ENCODE measurements around the gene CCDC149. TPM values are rescaled to one million over a fixed set of nuclear protein-coding genes. Genes with fewer than 3 reads are reported as not detected.

The CCDC149 gene
- total and polyA plus RNA-seq, 2 of the 4 experiments (the other 2 are of a cell fraction) = 6.7 to 7.0 TPM

- Histone ChIP-seq H4K5ac (ENCODE audit: low read depth, low read length) (no peak overlapping the region), H3K9me1 (ENCODE audit: insufficient read depth, low read length) (no peaks in the 10 kb centered on the region), H3K36me3 (ENCODE audit: control insufficient read depth, insufficient read depth, low read length) (no peaks in the 10 kb centered on the region), H2BK15ac (ENCODE audit: low read depth, low read length) (no peak overlapping the region), H4K91ac (ENCODE audit: insufficient read depth, low read depth, low read length) (no peak overlapping the region), H4K8ac (ENCODE audit: low read depth in 2 of 2, low read length in 2 of 2) (no peak overlapping the region), H3K56ac (ENCODE audit: extremely low read depth, insufficient read depth, low read length) (no peak overlapping the region), H3K4me3 (ENCODE audit: insufficient read depth, low read depth, low read length) (no peak overlapping the region), H3K18ac (ENCODE audit: low read depth, low read length) (no peak overlapping the region), H3K4me2 (ENCODE audit: low read depth, low read length) (no peak overlapping the region; the same call in 1 of the 2 replicates), H4K20me1 (ENCODE audit: insufficient read depth, low read length) (no peaks in the 10 kb centered on the region), H2BK5ac (ENCODE audit: low read depth, low read length, poor library complexity, severe bottlenecking) (no peak overlapping the region), H2AK9ac (replicated peaks; ENCODE audit: low read depth, low read length, poor library complexity) (no peak overlapping the region), H3K27me3 (ENCODE audit: control insufficient read depth, insufficient read depth, low read length) (peaks cover 6% of the 10 kb centered on the region; the same call in 1 of the 2 replicates), H3K9ac (ENCODE audit: low read depth, low read length) (no peak overlapping the region), H2BK20ac (ENCODE audit: low read depth, low read length) (no peak overlapping the region), H2AK5ac (ENCODE audit: low read depth, low read length) (no peak overlapping the region), H3K9me3 (ENCODE audit: control insufficient read depth, insufficient read depth, low read length) (peaks cover 6% of the 10 kb centered on the region; the same call in 1 of the 2 replicates), H2AFZ (replicated peaks; ENCODE audit: low read length, poor library complexity) (no peak overlapping the region), H3K79me1 (ENCODE audit: low read depth in 1 of 2, low read length in 2 of 2) (no peaks in the 10 kb centered on the region), H2BK120ac (ENCODE audit: low read depth, low read length) (no peak overlapping the region), H3K4ac (ENCODE audit: low read depth, low read length) (no peak overlapping the region), H3K23ac (ENCODE audit: low read depth, low read length) (no peak overlapping the region), H3K27ac (ENCODE audit: insufficient read depth, low read length) (no peak overlapping the region), H3K14ac (replicated peaks; ENCODE audit: low read depth, low read length) (no peak overlapping the region), H3K4me1 (ENCODE audit: control insufficient read depth, insufficient read depth, low read length) (peaks cover 2% of the 10 kb centered on the region)
- dilution Hi-C loops (cut with HindIII; ENCODE audit: low sequenced_read_pairs, unreplicated experiment) = no loop called here
- peak; percentile 56 for DNase-seq
- no CpG with 5 or more reads among the region's 4 CpGs for WGBS, 2 experiments (ENCODE audit: extremely low coverage in 2 of 2, insufficient read length in 1 of 2)
- in situ Hi-C loops (cut with MboI; ENCODE audit: low sequenced_read_pairs) = no loop called here
- peak; percentile 38 for ATAC-seq (ENCODE audit: low read depth)
- intact Hi-C loops (cut with micrococcal nuclease) = loop anchor here (5.0 kb wide), 1 partner anchor 60 kb away; no protein-coding TSS in a partner anchor
- BruUV-seq (replicated peaks) = no TSS peak
- TF ChIP-seq RFX5 (IDR thresholded peaks at IDR 0.05; ENCODE audit: low read depth, low read length) = no peak
- no peak for TF ChIP-seq NFE2L2 (IDR thresholded peaks at IDR 0.05; ENCODE audit: low read depth, low read length)
- no peak for TF ChIP-seq SMC3 (IDR thresholded peaks at IDR 0.05; ENCODE audit: low read depth, low read length)
- no peak for TF ChIP-seq CEBPB (IDR thresholded peaks at IDR 0.05; ENCODE audit: low read depth, low read length)
- no peak for TF ChIP-seq RAD21 (IDR thresholded peaks at IDR 0.05; ENCODE audit: low read length)
- TF ChIP-seq USF2 (IDR thresholded peaks at IDR 0.05; ENCODE audit: low read depth, low read length) = no peak
- TF ChIP-seq CHD1 (IDR thresholded peaks at IDR 0.05; ENCODE audit: low read depth, low read length) = no peak
- TF ChIP-seq MXI1 (IDR thresholded peaks at IDR 0.05; ENCODE audit: borderline replicate concordance, low read depth, low read length) = no peak
- TF ChIP-seq POLR2A (IDR thresholded peaks at IDR 0.05; ENCODE audit: low read depth, low read length) = no peak
- TF ChIP-seq MAZ (IDR thresholded peaks at IDR 0.05; ENCODE audit: borderline replicate concordance, low read depth, low read length) = no peak
- no peak for TF ChIP-seq CTCF (conservative IDR thresholded peaks at IDR 0.05; ENCODE audit: low read depth, low read length)
- no peak for TF ChIP-seq RCOR1 (IDR thresholded peaks at IDR 0.05; ENCODE audit: insufficient replicate concordance, low read length)
- CTCF ChIA-PET = no interaction called here
- POLR2A ChIA-PET (ENCODE audit: unreplicated experiment) = no interaction called here
Observed at GRCh38 chr4:24922416-24922815, 9.6 kb upstream of the CCDC149 start.

Measured in IMR-90 (cell line).